ENCODE results near the gene TEX14.

GRCh38 chr17:58618336-58618735 lies 73.5 kb downstream of the TEX14 start:
- no peak for TF ChIP-seq MAX (IDR thresholded peaks at IDR 0.05; ENCODE audit: insufficient read depth, insufficient read length)
- TF ChIP-seq POLR2A (IDR thresholded peaks at IDR 0.05; ENCODE audit: low read depth, low read length): no peak
- TF ChIP-seq EZH2 (IDR thresholded peaks at IDR 0.05; ENCODE audit: borderline replicate concordance, low read depth, low read length, severe bottlenecking): no peak
- no peak for TF ChIP-seq POLR2AphosphoS5 (IDR thresholded peaks at IDR 0.05; ENCODE audit: insufficient read depth, low read depth, low read length)
- no peak for TF ChIP-seq CTCF (IDR thresholded peaks at IDR 0.05; ENCODE audit: extremely low read depth in 1 of 2, insufficient read depth in 1 of 2, low read depth in 1 of 2, low read length in 2 of 2)

All from endothelial cell of umbilical vein (primary cell).